Measurements from ENCODE around the gene DYRK4. TPM values are rescaled to one million over a fixed set of nuclear protein-coding genes. Genes with fewer than 3 reads are reported as not detected.

The DYRK4 gene
- total RNA-seq, 1 experiment from 2014 or later = 27.1 TPM

GRCh38 chr12:4587108-4587507 lies 25.1 kb downstream of the DYRK4 start:
- intact Hi-C loops (cut with micrococcal nuclease) = no loop called here
- CTCF ChIA-PET = no interaction called here
- no peak overlapping the region for H2AFZ ChIP-seq (ENCODE audit: low read depth, low read length, poor library complexity, severe bottlenecking)

DNA sequence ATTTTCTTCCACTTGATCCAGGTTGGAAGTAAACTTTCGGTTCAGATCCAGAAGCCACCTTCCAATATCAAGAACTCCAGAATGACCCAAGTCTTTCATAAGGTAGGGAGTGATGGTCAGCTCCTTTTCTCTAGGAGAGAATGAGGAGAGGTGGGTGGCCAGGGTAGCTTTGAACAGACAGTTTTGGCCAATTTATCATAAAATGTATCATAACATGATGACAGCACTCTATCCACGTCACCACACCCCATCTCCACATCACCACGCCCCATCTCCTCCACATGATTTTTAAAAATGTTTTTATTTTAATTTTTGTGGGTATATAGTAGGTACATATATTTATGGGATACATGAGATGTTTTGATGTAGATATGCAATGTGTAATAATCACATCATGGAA lies 26.9 kb downstream of the DYRK4 start:
- CTCF ChIA-PET = no interaction called here
- H2AFZ ChIP-seq (ENCODE audit: low read depth, low read length, poor library complexity, severe bottlenecking) = no peak overlapping the region
- no peaks in the 10 kb centered on the region for H3K9me3 ChIP-seq (ENCODE audit: control insufficient read depth in 1 of 2, insufficient read depth in 1 of 2, low read depth in 1 of 2, low read length in 2 of 2)
- no peaks in the 10 kb centered on the region for H3K79me2 ChIP-seq (ENCODE audit: insufficient read depth, low read length)
- no peaks in the 10 kb centered on the region for H3K4me1 ChIP-seq (ENCODE audit: control insufficient read depth in 1 of 2, insufficient read depth in 2 of 2, low read length in 2 of 2)
- no TSS peak for BruUV-seq (replicated peaks)
- ATAC-seq (no peak), DNase-seq (ENCODE audit: low read depth, low spot score) (no peak)
- H3K27ac ChIP-seq (ENCODE audit: low read depth, low read length) = no peak overlapping the region
- H4K20me1 ChIP-seq (ENCODE audit: insufficient read depth) = no peaks in the 10 kb centered on the region
- intact Hi-C loops (cut with micrococcal nuclease) = no loop called here
- no peak overlapping the region for H3K4me3 ChIP-seq (replicated peaks in 1 of 2; ENCODE audit: low read depth in 1 of 2, low read length in 2 of 2)
- no peaks in the 10 kb centered on the region for H3K36me3 ChIP-seq (ENCODE audit: control insufficient read depth in 1 of 2, insufficient read depth in 2 of 2, low read length in 2 of 2)
- no peak overlapping the region for H3K9ac ChIP-seq (ENCODE audit: low read length)
- TF ChIP-seq, protein P1, sequence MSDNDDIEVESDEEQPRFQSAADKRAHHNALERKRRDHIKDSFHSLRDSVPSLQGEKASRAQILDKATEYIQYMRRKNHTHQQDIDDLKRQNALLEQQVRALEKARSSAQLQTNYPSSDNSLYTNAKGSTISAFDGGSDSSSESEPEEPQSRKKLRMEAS (IDR thresholded peaks at IDR 0.05) = no peak
- TF ChIP-seq RAD21 (IDR thresholded peaks at IDR 0.05; ENCODE audit: low read depth) (no peak), SP1 (IDR thresholded peaks at IDR 0.05; ENCODE audit: low read depth) (no peak), CEBPB (IDR thresholded peaks at IDR 0.05; ENCODE audit: low read depth) (no peak), ATF3 (IDR thresholded peaks at IDR 0.05) (no peak), SIN3A (IDR thresholded peaks at IDR 0.05; ENCODE audit: low read depth) (no peak), POLR2A (IDR thresholded peaks at IDR 0.05; ENCODE audit: borderline replicate concordance, extremely low read depth, insufficient read depth, insufficient read length) (no peak), CBX3 (IDR thresholded peaks at IDR 0.05; ENCODE audit: low read depth) (no peak), POLR2AphosphoS5 (IDR thresholded peaks at IDR 0.05; ENCODE audit: low read depth, low read length) (no peak), ELF1 (IDR thresholded peaks at IDR 0.05; ENCODE audit: borderline replicate concordance, low read depth) (no peak)
- TF ChIP-seq, protein P2, sequence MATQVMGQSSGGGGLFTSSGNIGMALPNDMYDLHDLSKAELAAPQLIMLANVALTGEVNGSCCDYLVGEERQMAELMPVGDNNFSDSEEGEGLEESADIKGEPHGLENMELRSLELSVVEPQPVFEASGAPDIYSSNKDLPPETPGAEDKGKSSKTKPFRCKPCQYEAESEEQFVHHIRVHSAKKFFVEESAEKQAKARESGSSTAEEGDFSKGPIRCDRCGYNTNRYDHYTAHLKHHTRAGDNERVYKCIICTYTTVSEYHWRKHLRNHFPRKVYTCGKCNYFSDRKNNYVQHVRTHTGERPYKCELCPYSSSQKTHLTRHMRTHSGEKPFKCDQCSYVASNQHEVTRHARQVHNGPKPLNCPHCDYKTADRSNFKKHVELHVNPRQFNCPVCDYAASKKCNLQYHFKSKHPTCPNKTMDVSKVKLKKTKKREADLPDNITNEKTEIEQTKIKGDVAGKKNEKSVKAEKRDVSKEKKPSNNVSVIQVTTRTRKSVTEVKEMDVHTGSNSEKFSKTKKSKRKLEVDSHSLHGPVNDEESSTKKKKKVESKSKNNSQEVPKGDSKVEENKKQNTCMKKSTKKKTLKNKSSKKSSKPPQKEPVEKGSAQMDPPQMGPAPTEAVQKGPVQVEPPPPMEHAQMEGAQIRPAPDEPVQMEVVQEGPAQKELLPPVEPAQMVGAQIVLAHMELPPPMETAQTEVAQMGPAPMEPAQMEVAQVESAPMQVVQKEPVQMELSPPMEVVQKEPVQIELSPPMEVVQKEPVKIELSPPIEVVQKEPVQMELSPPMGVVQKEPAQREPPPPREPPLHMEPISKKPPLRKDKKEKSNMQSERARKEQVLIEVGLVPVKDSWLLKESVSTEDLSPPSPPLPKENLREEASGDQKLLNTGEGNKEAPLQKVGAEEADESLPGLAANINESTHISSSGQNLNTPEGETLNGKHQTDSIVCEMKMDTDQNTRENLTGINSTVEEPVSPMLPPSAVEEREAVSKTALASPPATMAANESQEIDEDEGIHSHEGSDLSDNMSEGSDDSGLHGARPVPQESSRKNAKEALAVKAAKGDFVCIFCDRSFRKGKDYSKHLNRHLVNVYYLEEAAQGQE (IDR thresholded peaks at IDR 0.05; ENCODE audit: low read depth) = no peak
- H3K9me2 ChIP-seq (ENCODE audit: insufficient read depth) = no peaks in the 10 kb centered on the region
- POLR2A ChIA-PET = no interaction called here
- RAD21 ChIA-PET (ENCODE audit: low non-redundant PET in 1 of 2, low total read pairs in 2 of 2, uncharacterized antibody in 2 of 2, unreplicated experiment in 2 of 2) = no interaction called here
- H3K27me3 ChIP-seq (ENCODE audit: insufficient read depth, low read length) = no peaks in the 10 kb centered on the region
- H3K4me2 ChIP-seq (ENCODE audit: low read length) = no peak overlapping the region

More at GRCh38 chr12:4587108-4587507, 25.1 kb downstream of the DYRK4 start:
- Histone ChIP-seq H3K36me3 (ENCODE audit: control insufficient read depth in 1 of 2, insufficient read depth in 2 of 2, low read length in 2 of 2) (no peaks in the 10 kb centered on the region), H3K4me2 (ENCODE audit: low read length) (no peak overlapping the region), H3K9ac (ENCODE audit: low read length) (no peak overlapping the region), H3K4me1 (ENCODE audit: control insufficient read depth in 1 of 2, insufficient read depth in 2 of 2, low read length in 2 of 2) (no peaks in the 10 kb centered on the region), H3K9me2 (ENCODE audit: insufficient read depth) (no peaks in the 10 kb centered on the region), H3K4me3 (replicated peaks in 1 of 2; ENCODE audit: low read depth in 1 of 2, low read length in 2 of 2) (no peak overlapping the region), H3K79me2 (ENCODE audit: insufficient read depth, low read length) (no peaks in the 10 kb centered on the region), H3K27ac (ENCODE audit: low read depth, low read length) (no peak overlapping the region), H3K9me3 (ENCODE audit: control insufficient read depth in 1 of 2, insufficient read depth in 1 of 2, low read depth in 1 of 2, low read length in 2 of 2) (no peaks in the 10 kb centered on the region), H3K27me3 (ENCODE audit: insufficient read depth, low read length) (no peaks in the 10 kb centered on the region), H4K20me1 (ENCODE audit: insufficient read depth) (no peaks in the 10 kb centered on the region)
- TF ChIP-seq ZFX (IDR thresholded peaks at IDR 0.05) = no peak
- TF ChIP-seq YY1 (IDR thresholded peaks at IDR 0.05; ENCODE audit: extremely low read depth, insufficient replicate concordance, low read depth, low read length) = no peak
- TF ChIP-seq ZNF274 (IDR thresholded peaks at IDR 0.05; ENCODE audit: low read depth, low read length) = no peak
- ChIA-PET POLR2A (no interaction called here), RAD21 (ENCODE audit: low non-redundant PET in 1 of 2, low total read pairs in 2 of 2, uncharacterized antibody in 2 of 2, unreplicated experiment in 2 of 2) (no interaction called here)
- no peak for DNase-seq (ENCODE audit: low read depth, low spot score)
- ATAC-seq = no peak
- no TSS peak for BruUV-seq (replicated peaks)

Data from HCT116 (cell line).